Activated T-helper 17 cell treated with anti-CD3 and anti-CD28 coated beads, Interleukin-2, amount 50 U/mL, for 72 hours (primary cell): ENCODE data around the gene KDM1B. TPM values are rescaled to one million over a fixed set of nuclear protein-coding genes. Genes with fewer than 3 reads are reported as not detected.
"Not testable (repeated sequence)": the region's sequence is repeated elsewhere in the genome, so short reads cannot be mapped to it uniquely, and the experiment has no call there.

Experiments used
- ATAC-seq: fragments of 150-1000 bp; cut with Tn5 transposase; replicated peaks from 2 replicates; pipeline ENCODE4 v1.10.0; 2021; ENCODE audit warnings: mild to moderate bottlenecking, moderate library complexity
- H3K27ac Mint-ChIP-seq: one replicate; pipeline ENCODE4 v1.8.0; 2022; ENCODE audit warnings: mixed read lengths
- H3K27me3 Mint-ChIP-seq: one replicate; pipeline ENCODE4 v1.8.0; 2022; ENCODE audit warnings: mixed read lengths
- H3K36me3 Mint-ChIP-seq: one replicate; pipeline ENCODE4 v1.8.0; 2022; ENCODE audit warnings: low read depth, mild to moderate bottlenecking, mixed read lengths
- H3K4me1 Mint-ChIP-seq: one replicate; pipeline ENCODE4 v1.8.0; 2022; ENCODE audit warnings: mixed read lengths
- H3K4me3 Mint-ChIP-seq: one replicate; pipeline ENCODE4 v1.8.0; 2022; ENCODE audit warnings: mild to moderate bottlenecking, mixed read lengths
- H3K9me3 Mint-ChIP-seq: one replicate; pipeline ENCODE4 v1.8.0; 2022; ENCODE audit warnings: mixed read lengths
- total RNA-seq, 2 donors: library from RNA; stranded (reverse); gene quantifications; one replicate each; pipeline ENCODE4 v1.2.3, GENCODE V29; 2022

KDM1B gene
- total RNA-seq, 2 donors from 2014 or later = 5.5 to 8.7 TPM

- Mint-ChIP-seq H3K27ac (no peak overlapping the region), H3K4me1 (peaks cover 15% of the 10 kb centered on the region), H3K9me3 (no peaks in the 10 kb centered on the region), H3K27me3 (no peaks in the 10 kb centered on the region), H3K36me3 (peaks cover 54% of the 10 kb centered on the region), H3K4me3 (no peak overlapping the region)
- no peak for ATAC-seq
These were observed 60.2 kb downstream of the KDM1B start for GRCh38 chr6:18215436-18215835.

DNA sequence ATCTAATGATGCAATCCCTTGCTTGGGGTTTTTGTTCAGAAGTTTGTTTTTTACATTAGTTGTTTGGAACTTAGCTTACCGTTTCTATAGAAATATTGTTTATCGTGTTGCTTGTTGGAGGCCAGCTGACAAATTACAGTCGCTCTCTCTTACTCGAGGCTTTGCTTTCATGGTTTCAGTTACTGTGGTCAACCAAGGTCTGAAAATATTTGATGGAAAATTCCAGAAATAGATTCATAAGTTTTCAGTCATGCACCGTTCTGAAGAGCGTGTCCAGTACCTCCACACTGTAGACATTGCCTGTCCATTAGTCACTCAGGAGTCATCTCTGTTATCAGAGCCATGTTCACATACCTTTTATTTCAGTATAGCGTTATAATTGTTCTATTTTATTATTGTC, 61.2 kb downstream of the KDM1B start:
- ATAC-seq = no peak
- no peak overlapping the region for H3K4me3 Mint-ChIP-seq
- H3K36me3 Mint-ChIP-seq = peaks cover 62% of the 10 kb centered on the region
- no peak overlapping the region for H3K27ac Mint-ChIP-seq
- H3K27me3 Mint-ChIP-seq = no peaks in the 10 kb centered on the region
- H3K4me1 Mint-ChIP-seq = peaks cover 11% of the 10 kb centered on the region
- no peaks in the 10 kb centered on the region for H3K9me3 Mint-ChIP-seq

DNA sequence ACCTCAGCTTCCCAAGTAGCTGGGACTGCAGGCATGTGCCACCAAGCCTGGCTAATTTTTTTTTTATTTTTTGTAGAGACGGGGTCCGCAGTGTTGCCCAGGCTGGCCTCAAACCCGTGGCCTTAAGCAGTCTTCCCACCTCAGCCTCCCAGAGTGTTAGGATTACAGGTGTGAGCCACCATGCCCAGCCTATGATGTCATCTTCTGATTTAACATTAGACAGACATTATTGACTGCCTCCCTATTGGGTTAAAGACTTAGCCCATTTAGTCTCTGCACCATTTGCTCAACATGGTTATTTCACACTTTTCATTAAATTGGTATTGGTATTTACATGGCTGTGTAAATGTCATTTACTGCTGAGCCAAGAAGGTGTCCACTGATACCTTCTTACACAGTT, 63.0 kb downstream of the KDM1B start:
- ATAC-seq = no peak
- peaks cover 77% of the 10 kb centered on the region for H3K36me3 Mint-ChIP-seq
- H3K4me1 Mint-ChIP-seq = peaks cover 8% of the 10 kb centered on the region
- no peak overlapping the region for H3K4me3 Mint-ChIP-seq
- no peaks in the 10 kb centered on the region for H3K9me3 Mint-ChIP-seq
- H3K27me3 Mint-ChIP-seq = no peaks in the 10 kb centered on the region
- H3K27ac Mint-ChIP-seq = no peak overlapping the region

DNA sequence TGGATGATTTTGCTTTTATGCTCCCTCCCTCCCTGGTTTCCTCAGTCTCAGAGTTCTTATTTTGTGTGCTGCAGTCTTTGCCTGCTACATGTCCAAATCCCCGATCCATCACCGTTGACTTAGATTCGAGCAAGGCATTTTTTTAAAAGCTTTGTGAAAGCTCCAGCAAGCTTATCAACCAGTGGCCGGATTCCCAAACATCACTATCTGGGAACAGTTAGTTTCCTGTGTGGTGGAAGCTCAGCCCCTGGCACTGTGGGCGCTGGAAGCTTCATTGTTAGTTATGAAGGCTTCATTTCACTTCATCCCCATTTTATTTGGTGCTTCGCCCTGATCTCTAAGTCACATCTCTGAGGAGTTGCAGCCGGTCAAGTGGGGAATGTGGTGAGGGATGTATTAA, 64.4 kb downstream of the KDM1B start:
- H3K4me3 Mint-ChIP-seq = no peak overlapping the region
- H3K4me1 Mint-ChIP-seq = no peaks in the 10 kb centered on the region
- H3K27me3 Mint-ChIP-seq = no peaks in the 10 kb centered on the region
- no peak overlapping the region for H3K27ac Mint-ChIP-seq
- peaks cover 75% of the 10 kb centered on the region for H3K36me3 Mint-ChIP-seq
- no peak for ATAC-seq
- no peaks in the 10 kb centered on the region for H3K9me3 Mint-ChIP-seq

GRCh38 chr6:18221288-18221615, 66.0 kb downstream of the KDM1B start:
- H3K4me3 Mint-ChIP-seq = no peak overlapping the region
- H3K27me3 Mint-ChIP-seq = no peaks in the 10 kb centered on the region
- no peaks in the 10 kb centered on the region for H3K9me3 Mint-ChIP-seq
- no peak for ATAC-seq
- no peaks in the 10 kb centered on the region for H3K4me1 Mint-ChIP-seq
- H3K36me3 Mint-ChIP-seq = peaks cover 81% of the 10 kb centered on the region
- peak overlapping the region; percentile 23 for H3K27ac Mint-ChIP-seq

GRCh38 chr6:18226451-18227105, 71.4 kb downstream of the KDM1B start:
- not testable (repeated sequence) for ATAC-seq, H3K9me3 Mint-ChIP-seq, H3K4me3 Mint-ChIP-seq, H3K27me3 Mint-ChIP-seq, H3K27ac Mint-ChIP-seq, H3K4me1 Mint-ChIP-seq
- H3K36me3 Mint-ChIP-seq = peaks cover 97% of the 10 kb centered on the region

DNA sequence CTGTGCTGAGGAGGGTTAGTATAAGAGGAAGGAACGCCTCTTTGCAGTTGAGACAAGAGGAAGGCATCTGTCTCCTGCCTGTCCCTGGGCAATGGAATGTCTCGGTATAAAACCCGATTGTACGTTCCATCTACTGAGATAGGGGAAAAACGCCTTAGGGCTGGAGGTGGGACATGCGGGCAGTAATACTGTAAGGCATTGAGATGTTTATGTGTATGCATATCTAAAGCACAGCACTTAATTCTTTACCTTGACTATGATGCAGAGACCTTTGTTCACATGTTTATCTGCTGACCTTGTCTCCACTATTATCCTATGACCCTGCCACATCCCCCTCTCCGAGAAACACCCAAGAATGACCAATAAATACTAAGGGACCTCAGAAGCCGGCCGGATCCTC, 71.9 kb downstream of the KDM1B start:
- not testable (repeated sequence) for H3K4me1 Mint-ChIP-seq, H3K9me3 Mint-ChIP-seq, ATAC-seq, H3K27me3 Mint-ChIP-seq, H3K27ac Mint-ChIP-seq, H3K4me3 Mint-ChIP-seq
- H3K36me3 Mint-ChIP-seq = peaks cover 97% of the 10 kb centered on the region

- not testable (repeated sequence) for ATAC-seq, H3K27me3 Mint-ChIP-seq, H3K27ac Mint-ChIP-seq, H3K4me1 Mint-ChIP-seq, H3K9me3 Mint-ChIP-seq, H3K4me3 Mint-ChIP-seq
- H3K36me3 Mint-ChIP-seq = peaks cover 97% of the 10 kb centered on the region
These were observed 73.4 kb downstream of the KDM1B start for GRCh38 chr6:18228590-18228989.

GRCh38 chr6:18231856-18232255, 76.6 kb downstream of the KDM1B start:
- H3K27me3 Mint-ChIP-seq = not testable (repeated sequence)
- H3K36me3 Mint-ChIP-seq = peaks cover 100% of the 10 kb centered on the region

GRCh38 chr6:18233770-18234169, 78.5 kb downstream of the KDM1B start:
- ATAC-seq, H3K27ac Mint-ChIP-seq, H3K27me3 Mint-ChIP-seq, H3K4me3 Mint-ChIP-seq: not testable (repeated sequence)
- peaks cover 13% of the 10 kb centered on the region for H3K9me3 Mint-ChIP-seq
- H3K4me1 Mint-ChIP-seq = peaks cover 12% of the 10 kb centered on the region
- peaks cover 100% of the 10 kb centered on the region for H3K36me3 Mint-ChIP-seq

More at GRCh38 chr6:18231856-18232255, 76.6 kb downstream of the KDM1B start:
- Mint-ChIP-seq H3K4me1 (peaks cover 12% of the 10 kb centered on the region), H3K9me3 (peaks cover 13% of the 10 kb centered on the region)
- not testable (repeated sequence) for H3K27ac Mint-ChIP-seq, H3K4me3 Mint-ChIP-seq, ATAC-seq

DNA sequence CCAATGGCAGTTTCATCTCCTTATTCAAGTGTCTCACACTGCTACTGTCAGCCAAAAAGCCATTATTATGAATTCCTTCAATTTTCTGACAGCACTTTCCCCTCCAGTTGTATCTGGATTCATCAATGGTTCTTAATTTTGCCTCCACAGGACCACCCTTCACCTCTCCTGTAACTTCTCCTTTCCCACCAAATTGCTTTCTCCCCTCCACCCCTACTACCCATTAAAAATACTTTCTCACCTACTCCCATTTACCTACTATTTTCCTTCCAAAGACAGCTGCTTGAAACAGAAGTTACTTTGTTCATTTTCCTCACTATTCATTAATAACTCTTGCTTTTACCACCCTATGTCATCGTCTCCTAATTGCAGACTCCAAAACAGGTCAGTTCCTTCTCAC, 79.3 kb downstream of the KDM1B start:
- Mint-ChIP-seq H3K27ac (peak overlapping the region; percentile 48), H3K4me1 (peaks cover 12% of the 10 kb centered on the region), H3K9me3 (peaks cover 13% of the 10 kb centered on the region), H3K27me3 (no peaks in the 10 kb centered on the region), H3K36me3 (peaks cover 100% of the 10 kb centered on the region), H3K4me3 (no peak overlapping the region)
- ATAC-seq = no peak

DNA sequence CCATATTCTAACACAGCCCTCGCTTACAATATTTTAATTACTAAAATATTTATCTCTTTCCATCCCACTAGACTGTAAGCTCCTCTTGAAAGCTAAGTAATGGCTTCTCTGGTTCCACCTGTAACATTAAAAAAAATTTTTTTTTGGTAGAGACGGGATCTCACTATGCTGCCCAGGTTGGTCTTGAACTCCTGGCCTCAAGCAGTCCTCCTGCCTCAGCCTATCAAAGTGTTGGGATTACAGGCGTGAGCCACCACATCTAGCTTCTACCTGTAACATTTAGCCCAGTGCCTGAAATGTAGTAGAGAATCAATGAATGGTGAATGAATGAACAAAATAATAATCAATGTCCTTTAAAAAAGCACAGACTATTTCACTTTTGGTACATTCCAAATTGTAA, 80.3 kb downstream of the KDM1B start:
- Mint-ChIP-seq H3K27ac (no peak overlapping the region), H3K27me3 (no peaks in the 10 kb centered on the region), H3K4me3 (no peak overlapping the region), H3K9me3 (peaks cover 13% of the 10 kb centered on the region), H3K4me1 (peaks cover 12% of the 10 kb centered on the region), H3K36me3 (peaks cover 99% of the 10 kb centered on the region)
- ATAC-seq = no peak

GRCh38 chr6:18237167-18237566, 81.9 kb downstream of the KDM1B start:
- peaks cover 99% of the 10 kb centered on the region for H3K36me3 Mint-ChIP-seq
- no peak overlapping the region for H3K27ac Mint-ChIP-seq
- H3K9me3 Mint-ChIP-seq = peaks cover 8% of the 10 kb centered on the region
- H3K27me3 Mint-ChIP-seq = no peaks in the 10 kb centered on the region
- peaks cover 17% of the 10 kb centered on the region for H3K4me1 Mint-ChIP-seq
- H3K4me3 Mint-ChIP-seq = no peak overlapping the region
- ATAC-seq = no peak

DNA sequence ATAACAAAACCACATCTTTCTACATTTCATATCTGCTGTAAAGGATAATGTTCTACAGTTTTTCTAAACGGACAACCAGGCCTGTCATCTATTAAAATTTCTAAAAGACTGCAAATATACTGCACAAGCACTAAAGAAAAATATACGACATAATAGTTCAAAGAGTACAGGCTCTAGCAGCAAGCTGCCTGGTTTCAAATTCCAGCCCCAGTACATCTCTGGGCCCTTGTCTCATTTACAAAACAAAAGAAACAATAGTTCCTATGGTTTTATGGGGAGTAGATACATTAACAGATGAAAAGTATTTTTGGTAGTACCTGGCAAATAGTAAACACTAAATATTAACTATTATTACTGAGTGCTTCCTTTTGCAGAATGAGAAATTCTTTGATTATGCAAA, 85.0 kb downstream of the KDM1B start:
- Mint-ChIP-seq H3K9me3 (no peaks in the 10 kb centered on the region), H3K36me3 (peaks cover 99% of the 10 kb centered on the region), H3K27me3 (no peaks in the 10 kb centered on the region), H3K4me3 (no peak overlapping the region), H3K4me1 (peaks cover 29% of the 10 kb centered on the region), H3K27ac (no peak overlapping the region)
- ATAC-seq = no peak

- ATAC-seq = peak; percentile 57
- Mint-ChIP-seq H3K36me3 (peaks cover 99% of the 10 kb centered on the region), H3K4me1 (peaks cover 38% of the 10 kb centered on the region), H3K27me3 (no peaks in the 10 kb centered on the region), H3K27ac (peak overlapping the region; percentile 4), H3K4me3 (peak overlapping the region; percentile 39), H3K9me3 (no peaks in the 10 kb centered on the region)
These were observed 86.2 kb downstream of the KDM1B start for GRCh38 chr6:18241208-18242038.
